PC-3 (cell line): ENCODE results near the gene CCL27. TPM values are rescaled to one million over a fixed set of nuclear protein-coding genes. Genes with fewer than 3 reads are reported as not detected.

Source experiments
- ATAC-seq: fragments of 200-7000 bp; cut with Tn5 transposase; 2 replicates; pipeline ENCODE4 v1.9.1; 2020; ENCODE audit warnings: mild to moderate bottlenecking, moderate library complexity
- BruUV-seq: library from RNA; stranded (reverse); fragments of 400-500 nt; replicated peaks from 2 replicates; lab custom pipeline; 2021; lab: Mats Ljungman, UMichigan
- CTCF ChIA-PET: fragments of 300-600 bp; sonication (Branson Sonifier 250); formaldehyde crosslinking; loops from one replicate; lab custom pipeline; 2022; ENCODE audit warnings: antibody characterized with exemption; lab: Charles Lee
- POLR2A ChIA-PET: fragments of 300-600 bp; sonication (Branson Sonifier 250); formaldehyde crosslinking; loops from one replicate; lab custom pipeline; 2022; ENCODE audit warnings: antibody characterized with exemption; ENCODE audit not compliant: unreplicated experiment; lab: Charles Lee
- DNase-seq: peaks from one replicate; pipeline ENCODE4 v3.0.0-alpha.2; 2015
- H2AFZ ChIP-seq: fragments of 300-600 bp; sonication (generic); 2 replicates; pipeline ENCODE4 v1.6.0; 2016; ENCODE audit warnings: antibody characterized with exemption, low read length
- H3F3A ChIP-seq: fragments of 300-600 bp; sonication (generic); one replicate; pipeline ENCODE4 v1.6.0; 2017; ENCODE audit warnings: antibody characterized with exemption, low read length, control low read depth, mild to moderate bottlenecking; ENCODE audit not compliant: unreplicated experiment
- H3K27ac ChIP-seq: fragments of 300-600 bp; sonication (generic); 2 replicates; pipeline ENCODE4 v1.5.1; 2016; ENCODE audit warnings: mild to moderate bottlenecking, low read length
- H3K27me3 ChIP-seq: fragments of 300-600 bp; sonication (generic); 2 replicates; pipeline ENCODE4 v1.6.1; 2016; ENCODE audit warnings: low read length, mixed read lengths
- H3K36me3 ChIP-seq: fragments of 300-600 bp; sonication (generic); 2 replicates; pipeline ENCODE4 v1.6.1; 2016; ENCODE audit warnings: low read depth, mixed run types, low read length, mixed read lengths
- H3K4me1 ChIP-seq: fragments of 300-600 bp; sonication (generic); 2 replicates; pipeline ENCODE4 v1.5.1; 2016; ENCODE audit warnings: low read length; ENCODE audit not compliant: insufficient read depth
- H3K4me2 ChIP-seq: fragments of 300-600 bp; sonication (generic); 2 replicates; pipeline ENCODE4 v1.6.0; 2016; ENCODE audit warnings: low read length
- H3K4me3 ChIP-seq: fragments of 300-600 bp; sonication (generic); 2 replicates; pipeline ENCODE4 v1.5.1; 2016; ENCODE audit warnings: mild to moderate bottlenecking, low read length, mixed read lengths
- H3K79me2 ChIP-seq: fragments of 300-600 bp; sonication (generic); 2 replicates; pipeline ENCODE4 v1.6.1; 2017; ENCODE audit warnings: low read length, mixed read lengths
- H3K9ac ChIP-seq: fragments of 300-600 bp; sonication (generic); 2 replicates; pipeline ENCODE4 v1.6.0; 2016; ENCODE audit warnings: mild to moderate bottlenecking, low read length
- H3K9me2 ChIP-seq: fragments of 300-600 bp; sonication (generic); replicated peaks from 2 replicates; pipeline ENCODE4 v1.6.1; 2016; ENCODE audit warnings: mixed run types, low read length, mixed read lengths
- H3K9me3 ChIP-seq: fragments of 300-600 bp; sonication (generic); 2 replicates; pipeline ENCODE4 v1.6.1; 2016; ENCODE audit warnings: low read length, mixed read lengths
- H4K20me1 ChIP-seq: fragments of 300-600 bp; sonication (generic); 2 replicates; pipeline ENCODE4 v1.6.1; 2016; ENCODE audit warnings: low read length, mixed read lengths
- CTCF ChIP-seq: fragments of 300-600 bp; sonication (generic); conservative IDR thresholded peaks from 2 replicates; pipeline ENCODE4 v1.5.1; 2017; ENCODE audit warnings: antibody characterized with exemption, low read depth, mild to moderate bottlenecking, low read length
- EZH2 ChIP-seq: fragments of 300-600 bp; sonication (generic); IDR thresholded peaks from one replicate; pipeline ENCODE4 v1.6.1; 2017; ENCODE audit warnings: antibody characterized with exemption, mild to moderate bottlenecking, low read length; ENCODE audit not compliant: unreplicated experiment
- EZH2phosphoT487 ChIP-seq: fragments of 300-600 bp; sonication (generic); IDR thresholded peaks from 2 replicates; pipeline ENCODE4 v1.6.1; 2018; ENCODE audit warnings: mild to moderate bottlenecking, antibody characterized with exemption, low read length, borderline replicate concordance
- intact Hi-C: fragments of 100-400 bp; cut with micrococcal nuclease; formaldehyde crosslinking; loops from 2 replicates; pipeline ENCODE4 v1.9.0; 2023
- total RNA-seq: library from RNA; depleted of rRNA; stranded (reverse); fragments of >200 nt; gene quantifications from 2 replicates; pipeline ENCODE4 v1.2.3, GENCODE V29; 2014

Gene CCL27
- total RNA-seq, 1 experiment from 2014 or later = not detected

GRCh38 chr9:34655394-34655793 lies 7.1 kb downstream of the CCL27 start:
- Histone ChIP-seq H4K20me1 (no peaks in the 10 kb centered on the region), H3K36me3 (no peaks in the 10 kb centered on the region), H3K4me1 (peaks cover 18% of the 10 kb centered on the region; the same call in 1 of the 2 replicates), H3K9me3 (no peaks in the 10 kb centered on the region), H3K79me2 (no peaks in the 10 kb centered on the region), H3K9ac (no peak overlapping the region), H3K27me3 (no peaks in the 10 kb centered on the region), H3K27ac (no peak overlapping the region), H3F3A (no peaks in the 10 kb centered on the region), H3K9me2 (no peaks in the 10 kb centered on the region), H2AFZ (no peak overlapping the region), H3K4me2 (no peak overlapping the region), H3K4me3 (no peak overlapping the region)
- CTCF ChIA-PET = no interaction called here
- ATAC-seq (no peak), DNase-seq (no peak)
- BruUV-seq = no TSS peak
- no peak for TF ChIP-seq EZH2
- TF ChIP-seq EZH2phosphoT487 = no peak
- no peak for TF ChIP-seq CTCF
- POLR2A ChIA-PET = no interaction called here
- intact Hi-C loops = no loop called here

- Histone ChIP-seq H3K79me2 (no peaks in the 10 kb centered on the region), H3K36me3 (no peaks in the 10 kb centered on the region), H3K9me3 (no peaks in the 10 kb centered on the region), H3K4me2 (no peak overlapping the region), H4K20me1 (no peaks in the 10 kb centered on the region), H3K27ac (no peak overlapping the region), H3K4me1 (peaks cover 18% of the 10 kb centered on the region; the same call in 1 of the 2 replicates), H3F3A (no peaks in the 10 kb centered on the region), H2AFZ (no peak overlapping the region), H3K9ac (no peak overlapping the region), H3K9me2 (no peaks in the 10 kb centered on the region), H3K4me3 (no peak overlapping the region), H3K27me3 (no peaks in the 10 kb centered on the region)
- intact Hi-C loops = no loop called here
- ATAC-seq (no peak), DNase-seq (no peak)
- POLR2A ChIA-PET = no interaction called here
- no TSS peak for BruUV-seq
- CTCF ChIA-PET = no interaction called here
- TF ChIP-seq EZH2 (no peak), CTCF (no peak), EZH2phosphoT487 (no peak)
These were observed 8.0 kb downstream of the CCL27 start for GRCh38 chr9:34654323-34655051.
